Heart right ventricle (tissue), 16 donors: ENCODE measurements around the gene LY6G5B. TPM values are rescaled to one million over a fixed set of nuclear protein-coding genes. Genes with fewer than 3 reads are reported as not detected.

Experiments
- ATAC-seq, 8 donors: fragments of 200-7000 bp; cut with Tn5 transposase; one replicate each; pipeline ENCODE4 v1.9.1; 2020; ENCODE audit warnings: mild to moderate bottlenecking in 8 of 8, moderate library complexity in 8 of 8, moderate number of reproducible peaks in 1 of 8
- DNase-seq, 2 donors: peaks; one replicate each; pipeline ENCODE4 v3.0.0-alpha.2; 2020
- H3K27ac ChIP-seq, 10 donors: fragments of 200-600 bp; sonication (generic) in 2 of 10; one replicate each; pipeline versions ENCODE4 v1.5.0 to v1.8.0; 2020 to 2022; ENCODE audit warnings: mild to moderate bottlenecking in 3 of 10
- H3K27me3 ChIP-seq, 7 donors: fragments of 200-600 bp; one replicate each; pipeline ENCODE4 v1.8.0; 2021 to 2022; ENCODE audit warnings: mild to moderate bottlenecking in 2 of 7
- H3K36me3 ChIP-seq, 9 donors: fragments of 200-600 bp; sonication (generic) in 1 of 9; one replicate each; pipeline versions ENCODE4 v1.5.0 to v1.8.0; 2020 to 2022; ENCODE audit warnings: mild to moderate bottlenecking in 2 of 9
- H3K4me1 ChIP-seq, 9 donors: fragments of 200-600 bp; sonication (generic) in 1 of 9; one replicate each; pipeline versions ENCODE4 v1.5.0 to v1.8.0; 2020 to 2022; ENCODE audit warnings: mild to moderate bottlenecking in 4 of 9
- H3K4me3 ChIP-seq, 10 donors: fragments of 200-600 bp; sonication (generic) in 2 of 10; one replicate each; pipeline versions ENCODE4 v1.5.0 to v1.8.0; 2020 to 2022; ENCODE audit warnings: mild to moderate bottlenecking in 7 of 10, moderate library complexity in 2 of 10
- H3K9me3 ChIP-seq, 11 donors: fragments of 200-600 bp in 10 of 11; sonication (generic) in 2 of 11; one replicate each; pipeline versions ENCODE4 v1.5.0 to v1.8.0; 2013 to 2022; ENCODE audit warnings: mild to moderate bottlenecking in 2 of 11, control low read depth in 1 of 11, moderate library complexity in 1 of 11
- CTCF ChIP-seq, 9 donors: fragments of 200-600 bp; sonication (generic) in 2 of 9; IDR thresholded peaks; one replicate each; pipeline versions ENCODE4 v1.5.0 to v1.8.0; 2021 to 2022; ENCODE audit warnings: antibody characterized with exemption in 9 of 9, mild to moderate bottlenecking in 5 of 9, moderate library complexity in 1 of 9
- WGBS, 2 donors: extraction: QIAGEN DNeasy Blood & Tissue Kit; methylation state at CpG; one replicate each; pipeline ENCODE4 v1.1.7; 2013; ENCODE audit warnings: inconsistent platforms in 1 of 2; 5-methylcytosine and 5-hydroxymethylcytosine counted together
- intact Hi-C, 10 donors: fragments of 100-400 bp; cut with DNase I; formaldehyde crosslinking; loops; one replicate each; pipeline versions ENCODE4 v1.11.1 to v1.14.2; 2022
- polyA plus RNA-seq, 2 donors: library from polyadenylated mRNA; stranded (reverse); fragments of 200-250 nt; gene quantifications; one replicate each; pipeline ENCODE4 v1.2.3, GENCODE V29; 2013
- total RNA-seq, 10 donors: library from RNA; stranded (reverse); fragmentation: NEBNext Ultra II Directional in 3 of 10; extraction: Animal tissue kit (Norgen Biotek cat#: 25700) in 3 of 10; gene quantifications; one replicate each; pipeline versions ENCODE4 v1.2.1 to v1.2.4, GENCODE V29; 2021 to 2023
- donor health status: Arrhythmogenic right ventricular cardiomyopathy.
- donor health status: ischemic (EF 13 %, LVEDD 7.1; RV severe dilation, severe dysfunction).
- donor health status: healthy with polysubstance abuse.
- donor health status: DM: no; HTN: yes; CAD: no.
- donor health status: DM: no; HTN: no; CAD: no.
- donor health status: ischemic (EF 25% LVEDD 6.9; RV normal size, moderate dysfunction).
- donor health status: ischemic (EF 25% LVEDD 5.7; RV mildly dilated, moderate dysfunction).
- donor health status: healthy.
- donor health status: DM: yes; HTN: yes; CAD: no.
- donor health status: Ischemic cardiomyopathy.
- donor health status: ischemic (EF 35%, LVEDD 5.7; RV mildly dilated, moderate dysfunction).
- donor health status: nonischemic (EF 11% LVEDD 7.7; RV severe dilation, severe dysfunction).
- donor health status: DM: yes; HTN: yes; CAD: no.
- donor health status: PGD.
- donor health status: ischemic (EF 29% LVEDD 5.4; RV normal size, mild dysfunction).
- donor health status: nonischemic (EF 23%, LVEDD 6.1; RV moderate dilation, normal function).

Gene LY6G5B
- total and polyA plus RNA-seq, 12 donors, result 2.4 to 7.3 (median 3.8) TPM

GRCh38 chr6:31663961-31664789 lies 5.6 kb upstream of the LY6G5B start:
- no peaks in the 10 kb centered on the region for H3K27me3 ChIP-seq
- peaks cover 20 to 70% (median 65%) of the 10 kb centered on the region in 9 donors for H3K4me1 ChIP-seq
- H3K36me3 ChIP-seq, result peaks cover 0 to 48% (median 24%) of the 10 kb centered on the region in 9 donors
- H3K27ac ChIP-seq, result peak overlapping the region; percentile 49 to 98 (median 96)
- intact Hi-C loops, result loop anchor here in 1 of 10 donors (10.0 kb wide), 1 partner anchor 1751 kb away; the partner anchor contains the start of genes CUTA and PHF1
- H3K4me3 ChIP-seq, result peak overlapping the region; percentile 56 to 98 (median 82)
- DNase-seq (peak; percentile 29 to 56), ATAC-seq (peak in 1 of 8 donors; percentile 11)
- H3K9me3 ChIP-seq, result no peaks in the 10 kb centered on the region
- WGBS, 2 donors, result 8 to 11% methylated on average over 17 of the region's 17 CpGs
- TF ChIP-seq CTCF (IDR thresholded peaks at IDR 0.05), result no peak

- ATAC-seq, result peak; percentile 47 to 86 (median 73)
- Histone ChIP-seq H3K27ac (peak within 1 kb of the TSS; percentile 70 to 98 (median 96)), H3K9me3 (no peaks in the 10 kb centered on the region), H3K4me1 (peaks cover 14 to 63% (median 57%) of the 10 kb centered on the region in 9 donors), H3K4me3 (peak within 1 kb of the TSS; percentile 56 to 98 (median 82)), H3K27me3 (no peaks in the 10 kb centered on the region), H3K36me3 (peaks cover 0 to 56% (median 31%) of the 10 kb centered on the region in 9 donors)
- peak; percentile 86 to 95 for DNase-seq
- intact Hi-C loops, result loop anchor here in 2 of 10 donors (5.0 to 10.0 kb wide), 4 partner anchors 123 to 1750 kb away; partner anchors contain the start of genes CUTA (in 1 of the 2), DDX39B (in 1 of the 2) and PHF1 (in 1 of the 2)
- 0 to 1% methylated on average over 39 of the region's 39 CpGs for WGBS, 2 donors
- no peak for TF ChIP-seq CTCF (IDR thresholded peaks at IDR 0.05)
Observed at GRCh38 chr6:31664790-31665500, 4.8 kb upstream of the LY6G5B start, which contains the start of gene GPANK1. GPANK1 (minus strand) TSS chr6:31664997; CDS start chr6:31664478, 519 bp downstream.

- H3K9me3 ChIP-seq, result no peaks in the 10 kb centered on the region
- H3K4me3 ChIP-seq, result peak within 1 kb of the TSS; percentile 59 to 98 (median 82)
- DNase-seq, result peak; percentile 98 to 99
- H3K36me3 ChIP-seq, result peaks cover 0 to 64% (median 37%) of the 10 kb centered on the region in 9 donors
- H3K4me1 ChIP-seq, result peaks cover 14 to 62% (median 52%) of the 10 kb centered on the region in 9 donors
- H3K27me3 ChIP-seq, result no peaks in the 10 kb centered on the region
- 0 to 1% methylated on average over 63 of the region's 63 CpGs for WGBS, 2 donors
- intact Hi-C loops, result loop anchor here in 2 of 10 donors (5.0 to 10.0 kb wide), 4 partner anchors 123 to 1749 kb away; partner anchors contain the start of genes CUTA (in 1 of the 2), DDX39B (in 1 of the 2) and PHF1 (in 1 of the 2)
- peak in 5 of 9 donors; percentile 12 to 42 (median 27) for TF ChIP-seq CTCF (IDR thresholded peaks at IDR 0.05)
- ATAC-seq, result peak; percentile 89 to 94 (median 92)
- H3K27ac ChIP-seq, result peak within 1 kb of the TSS; percentile 70 to 98 (median 96)
Observed at GRCh38 chr6:31665501-31666336, 4.1 kb upstream of the LY6G5B start, which contains the start of gene CSNK2B. CSNK2B (plus strand) TSS chr6:31666080; CDS start chr6:31666832, 752 bp downstream.
